GM23248 (cell line): Measurements from ENCODE around the gene VWA1. TPM values are rescaled to one million over a fixed set of nuclear protein-coding genes. Genes with fewer than 3 reads are reported as not detected.
"Not testable (repeated sequence)": the region's sequence is repeated elsewhere in the genome, so short reads cannot be mapped to it uniquely, and the experiment has no call there.

Source experiments
- DNase-seq: peaks from one replicate; pipeline ENCODE4 v3.0.0-alpha.2; 2015
- H2AFZ ChIP-seq: fragments of 200-600 bp; sonication (generic); 2 replicates; pipeline ENCODE4 v1.6.1; 2016; ENCODE audit warnings: antibody characterized with exemption
- H3F3A ChIP-seq: fragments of 200-600 bp; sonication (generic); 2 replicates; pipeline ENCODE4 v1.6.1; 2016; ENCODE audit warnings: mild to moderate bottlenecking, antibody characterized with exemption, mixed run types; ENCODE audit not compliant: insufficient read depth
- H3K27ac ChIP-seq: fragments of 200-600 bp; sonication (generic); 2 replicates; pipeline ENCODE4 v1.5.1; 2016; ENCODE audit warnings: mild to moderate bottlenecking
- H3K27me3 ChIP-seq: fragments of 200-600 bp; sonication (generic); replicated peaks from 2 replicates; pipeline ENCODE4 v1.6.1; 2016; ENCODE audit warnings: mild to moderate bottlenecking; ENCODE audit not compliant: insufficient read depth
- H3K36me3 ChIP-seq: fragments of 200-600 bp; sonication (generic); 2 replicates; pipeline ENCODE4 v1.6.1; 2016; ENCODE audit warnings: low read depth, mild to moderate bottlenecking
- H3K4me1 ChIP-seq: fragments of 200-600 bp; sonication (generic); 2 replicates; pipeline ENCODE4 v1.6.1; 2016; ENCODE audit warnings: mild to moderate bottlenecking; ENCODE audit not compliant: insufficient read depth
- H3K4me2 ChIP-seq: fragments of 200-600 bp; sonication (generic); one replicate; pipeline ENCODE4 v1.6.1; 2016; ENCODE audit warnings: mild to moderate bottlenecking; ENCODE audit not compliant: unreplicated experiment
- H3K4me3 ChIP-seq: fragments of 200-600 bp; sonication (generic); 2 replicates; pipeline ENCODE4 v1.5.1; 2016; ENCODE audit warnings: mild to moderate bottlenecking
- H3K79me2 ChIP-seq: fragments of 200-600 bp; sonication (generic); 2 replicates; pipeline ENCODE4 v1.6.1; 2016; ENCODE audit warnings: mild to moderate bottlenecking; ENCODE audit not compliant: insufficient read depth
- H3K9ac ChIP-seq: fragments of 200-600 bp; sonication (generic); 2 replicates; pipeline ENCODE4 v1.6.1; 2016; ENCODE audit warnings: mild to moderate bottlenecking
- H3K9me2 ChIP-seq: fragments of 200-600 bp; sonication (generic); 2 replicates; pipeline ENCODE4 v1.6.1; 2016; ENCODE audit warnings: mixed run types, mild to moderate bottlenecking, moderate library complexity; ENCODE audit not compliant: insufficient read depth
- H3K9me3 ChIP-seq: fragments of 200-600 bp; sonication (generic); one replicate; pipeline ENCODE4 v1.6.1; 2017; ENCODE audit warnings: low read depth
- H4K20me1 ChIP-seq: fragments of 200-600 bp; sonication (generic); 2 replicates; pipeline ENCODE4 v1.6.0; 2016; ENCODE audit not compliant: insufficient read depth
- EZH2 ChIP-seq: fragments of 200-600 bp; sonication (generic); IDR thresholded peaks from 2 replicates; pipeline ENCODE4 v1.6.1; 2018; ENCODE audit warnings: antibody characterized with exemption, mild to moderate bottlenecking; ENCODE audit not compliant: insufficient read depth, poor library complexity, severe bottlenecking
- EZH2phosphoT487 ChIP-seq: fragments of 200-600 bp; sonication (generic); IDR thresholded peaks from 2 replicates; pipeline ENCODE4 v1.6.1; 2018; ENCODE audit warnings: antibody characterized with exemption, moderate library complexity, mild to moderate bottlenecking, low read depth; ENCODE audit not compliant: insufficient read depth
- WGBS, 2 experiments: methylation state at CpG; one replicate each; pipeline ENCODE4 v1.1.6; 2015 to 2017; ENCODE audit warnings: low lambda C conversion rate in 2 of 2, low coverage in 1 of 2; ENCODE audit errors: missing lambda C conversion rate in 2 of 2; 5-methylcytosine and 5-hydroxymethylcytosine counted together
- in situ Hi-C: fragments of 300-500 bp; cut with MboI; formaldehyde crosslinking; loops from 2 replicates; pipeline ENCODE4 v1.15.0; 2020
- polyA plus RNA-seq: library from polyadenylated mRNA; unstranded; fragments of >200 nt; fragmentation: Nextera tagmentation; extraction: Ambion mirVana; gene quantifications from 2 replicates; pipeline ENCODE4 v1.2.1, GENCODE V29; 2016
- total RNA-seq: library from RNA; depleted of rRNA; stranded (reverse); fragments of >200 nt; shearing (Covaris generic); gene quantifications from 2 replicates; pipeline ENCODE4 v1.2.3, GENCODE V29; 2014

The VWA1 gene
- total and polyA plus RNA-seq, 2 experiments from 2014 or later = 1.3 to 1.4 TPM

DNA sequence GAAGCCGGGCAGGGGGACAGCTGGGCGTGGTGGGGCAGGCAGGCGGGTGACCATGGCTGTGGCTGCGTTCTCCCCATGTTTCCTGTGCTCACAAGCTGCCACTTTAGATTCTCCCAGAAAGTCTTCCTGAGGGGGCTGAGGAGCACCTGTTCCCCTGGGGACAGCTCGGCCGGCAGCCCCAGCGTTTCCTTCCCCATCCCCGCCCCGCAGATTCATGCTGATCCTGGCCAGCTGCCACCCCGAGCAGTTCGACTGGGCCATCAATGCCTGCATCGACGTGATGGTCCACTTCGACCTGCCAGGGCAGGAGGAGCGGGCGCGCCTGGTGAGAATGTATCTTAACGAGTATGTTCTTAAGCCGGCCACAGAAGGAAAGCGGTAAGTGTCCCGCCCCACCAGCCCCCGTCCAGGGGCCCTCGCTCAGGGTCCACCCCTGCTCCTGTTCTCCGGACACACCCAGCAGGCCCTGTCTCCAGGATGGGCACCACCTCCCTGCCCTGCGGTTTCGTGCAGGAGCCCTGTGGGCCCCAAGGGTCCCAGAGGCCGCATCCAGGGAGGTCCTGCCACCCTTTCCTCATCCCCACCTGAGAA is 25.1 kb downstream of the VWA1 start:
- Histone ChIP-seq H3K4me2 (no peak overlapping the region), H3F3A (no peaks in the 10 kb centered on the region), H2AFZ (no peak overlapping the region), H4K20me1 (no peaks in the 10 kb centered on the region), H3K36me3 (no peaks in the 10 kb centered on the region), H3K9ac (no peak overlapping the region), H3K79me2 (no peaks in the 10 kb centered on the region), H3K4me3 (no peak overlapping the region), H3K27me3 (no peaks in the 10 kb centered on the region), H3K9me3 (no peaks in the 10 kb centered on the region), H3K27ac (no peak overlapping the region), H3K9me2 (no peaks in the 10 kb centered on the region), H3K4me1 (no peaks in the 10 kb centered on the region)
- in situ Hi-C loops = no loop called here
- WGBS, 2 experiments = 73 to 82% methylated on average over 21 to 27 of the region's 27 CpGs
- no peak for DNase-seq
- TF ChIP-seq EZH2 (no peak), EZH2phosphoT487 (no peak)

DNA sequence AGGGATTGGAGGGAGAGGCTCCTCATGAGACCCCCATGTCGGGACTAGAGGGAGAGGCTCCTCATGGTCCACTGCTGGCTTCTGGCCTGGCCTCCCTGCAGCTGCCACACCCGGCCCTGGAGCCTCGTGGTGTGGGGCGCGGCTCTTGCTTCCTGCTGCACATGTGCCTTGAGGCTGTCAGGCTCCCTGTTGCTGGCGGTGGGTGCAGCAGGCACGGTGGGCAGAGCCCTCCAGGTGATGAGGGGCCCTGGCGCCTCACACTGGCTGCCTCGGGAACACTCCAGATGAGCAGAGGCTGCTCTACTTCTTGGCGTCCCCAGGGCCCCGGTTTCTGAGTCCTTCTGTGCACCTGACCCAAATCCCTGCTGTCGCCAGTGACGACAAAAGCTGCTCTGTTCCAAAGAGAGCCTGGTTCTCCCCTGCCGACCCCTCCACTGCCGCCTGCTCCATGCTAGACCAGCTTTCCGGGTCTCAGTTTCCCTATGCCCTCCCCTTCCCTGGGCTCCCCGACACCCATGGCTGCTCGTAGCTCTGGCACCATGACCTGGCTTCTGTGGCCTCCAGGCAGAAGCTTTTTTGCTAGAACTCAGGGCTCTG is 26.3 kb downstream of the VWA1 start:
- Histone ChIP-seq H4K20me1 (no peaks in the 10 kb centered on the region), H3K27ac (no peak overlapping the region), H2AFZ (no peak overlapping the region; the same call in 1 of the 2 replicates), H3K36me3 (no peaks in the 10 kb centered on the region), H3K27me3 (no peaks in the 10 kb centered on the region), H3K4me3 (no peak overlapping the region), H3K9ac (no peak overlapping the region), H3K4me2 (no peak overlapping the region), H3K79me2 (no peaks in the 10 kb centered on the region), H3K9me2 (no peaks in the 10 kb centered on the region), H3K9me3 (no peaks in the 10 kb centered on the region), H3F3A (no peaks in the 10 kb centered on the region), H3K4me1 (no peaks in the 10 kb centered on the region)
- TF ChIP-seq EZH2 (no peak), EZH2phosphoT487 (no peak)
- in situ Hi-C loops = no loop called here
- 38 to 44% methylated on average over 17 to 18 of the region's 18 CpGs for WGBS, 2 experiments
- DNase-seq = no peak

DNA sequence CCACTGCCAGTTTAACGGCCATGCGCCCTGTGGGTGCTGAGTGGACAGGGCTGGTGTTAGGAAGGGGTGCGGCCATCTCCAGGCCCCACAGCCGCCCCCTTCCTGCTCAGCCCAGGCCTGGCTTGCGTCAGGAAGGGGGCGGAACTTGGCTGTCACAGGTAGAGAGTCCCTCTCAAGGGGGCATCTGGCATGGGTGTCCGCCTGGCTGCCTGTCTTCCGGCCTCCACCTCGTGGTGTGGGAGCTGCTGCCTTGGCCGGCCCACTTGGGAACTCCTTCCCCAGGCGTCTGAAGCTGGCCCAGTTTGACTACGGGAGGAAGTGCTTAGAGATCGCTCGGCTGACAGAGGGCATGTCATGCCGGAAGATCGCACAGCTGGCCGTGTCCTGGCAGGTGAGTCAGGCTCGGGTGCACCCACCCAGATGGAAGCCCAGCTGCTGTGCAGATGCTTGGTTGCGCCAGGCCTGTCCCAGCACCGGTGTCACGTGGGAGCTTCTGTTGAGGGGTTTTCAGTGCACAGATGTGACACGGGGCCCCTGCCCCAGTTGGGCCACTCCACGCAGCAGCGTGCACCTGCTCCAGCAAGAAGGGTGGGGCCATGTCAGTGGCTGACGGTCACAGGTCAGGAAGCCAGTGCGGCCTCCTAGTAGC is 27.0 kb downstream of the VWA1 start:
- Histone ChIP-seq H2AFZ (no peak overlapping the region; the same call in 1 of the 2 replicates), H3K4me1 (no peaks in the 10 kb centered on the region), H3K79me2 (no peaks in the 10 kb centered on the region), H3K4me2 (no peak overlapping the region), H3K9me3 (no peaks in the 10 kb centered on the region), H3K27ac (no peak overlapping the region), H3K9me2 (no peaks in the 10 kb centered on the region), H3K27me3 (no peaks in the 10 kb centered on the region), H3K4me3 (no peak overlapping the region), H3F3A (no peaks in the 10 kb centered on the region), H3K9ac (no peak overlapping the region), H4K20me1 (no peaks in the 10 kb centered on the region), H3K36me3 (no peaks in the 10 kb centered on the region)
- TF ChIP-seq EZH2phosphoT487 (no peak), EZH2 (no peak)
- WGBS, 2 experiments = 31 to 32% methylated on average over 25 of the region's 26 CpGs
- in situ Hi-C loops = no loop called here
- DNase-seq = peak; percentile 32

DNA sequence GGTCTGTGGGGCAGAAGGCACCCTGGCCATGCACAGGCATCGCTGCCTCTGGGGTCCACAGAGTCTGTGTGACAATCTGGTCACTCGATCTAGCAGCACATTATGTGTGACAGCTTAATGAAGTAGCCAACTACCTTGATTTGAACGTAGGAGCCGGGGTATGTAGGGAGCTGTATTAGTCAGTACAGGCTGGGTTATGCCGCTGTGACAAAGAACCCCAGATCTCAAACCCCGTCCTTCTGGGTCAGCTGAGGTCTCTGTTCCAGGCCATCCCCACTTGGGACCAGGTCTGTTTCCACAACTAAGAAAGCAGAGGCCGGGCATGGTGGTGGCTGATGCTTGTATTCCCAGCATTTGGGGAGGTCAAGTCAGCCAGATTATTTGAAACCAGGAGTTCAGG is 27.8 kb downstream of the VWA1 start:
- Histone ChIP-seq H3K4me3 (no peak overlapping the region), H3K27me3 (no peaks in the 10 kb centered on the region), H3K4me1 (no peaks in the 10 kb centered on the region), H3K27ac (no peak overlapping the region), H3K9ac (no peak overlapping the region), H4K20me1 (no peaks in the 10 kb centered on the region), H3K79me2 (no peaks in the 10 kb centered on the region), H3K36me3 (no peaks in the 10 kb centered on the region), H3K9me3 (no peaks in the 10 kb centered on the region), H3K4me2 (no peak overlapping the region), H3K9me2 (no peaks in the 10 kb centered on the region), H3F3A (no peaks in the 10 kb centered on the region), H2AFZ (no peak overlapping the region)
- TF ChIP-seq EZH2 = no peak
- TF ChIP-seq EZH2phosphoT487 = no peak
- in situ Hi-C loops = no loop called here
- WGBS, 2 experiments = 90 to 92% methylated on average over 7 of the region's 7 CpGs
- DNase-seq = no peak

DNA sequence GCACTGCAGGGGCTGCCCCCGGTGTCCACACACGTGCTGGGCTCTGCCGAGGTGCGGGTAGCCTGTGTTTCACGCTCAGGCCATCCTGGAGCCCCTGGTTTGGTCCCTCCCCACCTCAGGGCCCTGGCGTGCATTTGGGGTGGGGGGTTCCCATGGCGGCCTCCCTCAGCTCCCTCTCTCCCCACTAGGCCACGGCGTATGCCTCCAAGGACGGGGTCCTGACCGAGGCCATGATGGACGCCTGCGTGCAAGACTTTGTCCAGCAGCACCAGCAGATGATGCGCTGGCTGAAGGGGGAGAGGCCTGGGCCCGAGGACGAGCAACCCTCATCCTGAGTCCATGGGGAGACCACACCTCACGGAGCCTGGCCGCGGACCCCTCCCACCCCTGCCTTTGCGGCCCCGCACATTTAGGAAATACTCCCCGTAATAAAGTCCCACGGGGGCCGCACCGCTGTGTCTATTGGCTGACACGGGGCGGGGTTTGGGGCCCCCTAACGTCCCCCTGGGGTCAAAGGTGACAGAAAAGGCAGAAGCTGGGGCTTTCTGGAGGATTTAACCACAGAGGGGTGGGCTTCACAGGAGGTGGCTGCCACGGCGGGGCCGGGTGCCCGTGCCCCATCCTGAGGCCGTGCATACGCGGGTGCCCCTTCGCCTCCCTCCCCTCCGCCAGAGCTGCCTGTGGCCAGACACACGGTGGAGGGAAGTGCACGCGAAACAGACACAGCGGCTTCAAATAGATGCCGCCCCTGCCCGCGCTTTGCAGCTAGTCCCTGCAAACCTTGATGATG is 32.9 kb downstream of the VWA1 start:
- H2AFZ ChIP-seq, H3K9me2 ChIP-seq, H3K36me3 ChIP-seq, in situ Hi-C loops, H4K20me1 ChIP-seq, H3K4me3 ChIP-seq, H3K27me3 ChIP-seq, H3F3A ChIP-seq, DNase-seq, H3K27ac ChIP-seq, H3K9ac ChIP-seq, H3K9me3 ChIP-seq, H3K4me1 ChIP-seq, H3K4me2 ChIP-seq: not testable (repeated sequence)
- H3K79me2 ChIP-seq = peaks cover 21% of the 10 kb centered on the region
- 74 to 80% methylated on average over 29 to 34 of the region's 44 CpGs for WGBS, 2 experiments
